T-helper 9 cell (primary cell): ENCODE results near the gene EGLN2.
"Not testable (repeated sequence)": the region's sequence is repeated elsewhere in the genome, so short reads cannot be mapped to it uniquely, and the experiment has no call there.

ENCODE experiments used
- DNase-seq: peaks from one replicate; pipeline ENCODE4 v3.0.0-alpha.2; 2020
- total RNA-seq, 2 donors: gene quantifications; one replicate each; lab custom pipeline; 2026; lab: John Stamatoyannopoulos, UW

EGLN2 gene
- 35.3 to 59.9 reads per million in 2 donors for total RNA-seq

DNA sequence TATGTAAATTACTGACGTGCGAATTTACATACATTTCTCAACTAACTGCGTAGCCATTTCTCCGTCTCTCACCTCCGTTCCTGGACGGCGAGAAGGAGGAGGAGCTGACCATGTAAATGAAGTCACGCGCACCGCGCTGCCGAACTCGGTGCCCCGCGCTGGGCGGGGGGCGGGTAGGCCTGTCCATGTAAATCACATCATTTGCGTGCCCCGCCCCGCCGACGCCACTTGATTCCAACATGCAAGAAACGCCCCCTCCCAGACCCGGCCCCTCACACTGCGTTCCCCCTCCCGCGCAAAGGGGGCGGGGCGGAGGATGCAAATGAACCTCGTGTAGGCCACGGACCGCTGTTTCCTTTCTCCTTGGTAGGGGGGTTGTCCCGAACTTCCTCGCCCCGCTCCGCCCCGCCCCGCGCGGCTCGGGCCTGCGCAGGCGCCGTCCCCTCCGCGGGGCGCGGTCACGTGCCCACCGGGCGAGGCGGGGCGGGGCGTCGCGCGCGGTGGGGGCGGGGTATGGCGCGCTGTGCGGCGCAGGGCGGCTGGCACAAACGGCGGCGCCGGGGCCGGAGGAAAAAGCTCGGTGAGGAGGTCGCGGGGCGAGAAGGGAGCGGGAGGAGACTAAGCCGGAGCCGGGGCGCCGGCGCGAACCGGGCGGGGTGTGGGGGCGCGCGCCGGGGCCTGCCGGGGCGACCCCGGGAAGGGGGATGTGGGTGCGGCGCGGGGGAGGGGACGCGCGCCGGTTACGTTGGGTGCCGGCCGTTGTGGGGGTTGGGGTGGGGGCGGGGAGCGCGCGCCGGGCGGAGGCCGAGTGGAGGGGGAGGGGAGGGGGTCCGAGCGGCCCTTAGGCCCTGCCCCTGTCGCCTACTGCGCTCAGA is at the start of gene EGLN2:
Gene EGLN2 (plus strand): TSS at position 509 of the 875 bp plus-strand sequence. CDS start 1,382 bp downstream, outside the sequence.
- peak; percentile 100 for DNase-seq

- peak; percentile 98 for DNase-seq
Observed at GRCh38 chr19:40750058-40750873, 48.7 kb upstream of the EGLN2 start, which contains the start of gene ACTMAP. ACTMAP (minus strand) TSS chr19:40750477; CDS start chr19:40749803, 674 bp downstream.

- DNase-seq = peak; percentile 91
Observed at GRCh38 chr19:40750874-40751537, 48.0 kb upstream of the EGLN2 start, which contains the start of gene SNRPA. SNRPA (plus strand) TSS chr19:40751203; CDS start chr19:40751409, 206 bp downstream.

GRCh38 chr19:40752257-40752781 is 46.7 kb upstream of the EGLN2 start:
- no peak for DNase-seq

- no peak for DNase-seq
Observed at GRCh38 chr19:40754611-40755247, 44.3 kb upstream of the EGLN2 start.

DNA sequence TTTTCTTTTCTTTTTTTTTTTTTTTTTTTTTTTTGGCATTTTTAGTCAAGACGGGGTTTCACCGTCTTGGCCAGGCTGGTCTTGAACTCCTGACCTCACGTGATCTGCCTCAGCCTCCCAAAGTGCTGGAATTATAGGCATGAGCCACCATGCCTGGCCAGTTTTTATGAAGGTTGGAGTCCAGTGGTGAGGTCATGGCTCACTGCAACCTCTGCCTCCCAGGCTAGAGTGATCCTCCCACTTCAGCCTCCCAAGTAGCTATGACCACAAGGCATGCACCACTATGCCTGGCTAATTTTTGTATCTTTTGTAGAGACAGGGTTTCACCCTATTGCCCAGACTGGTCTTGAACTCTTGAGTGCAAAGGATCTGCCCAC is 43.8 kb upstream of the EGLN2 start:
- DNase-seq = no peak

DNA sequence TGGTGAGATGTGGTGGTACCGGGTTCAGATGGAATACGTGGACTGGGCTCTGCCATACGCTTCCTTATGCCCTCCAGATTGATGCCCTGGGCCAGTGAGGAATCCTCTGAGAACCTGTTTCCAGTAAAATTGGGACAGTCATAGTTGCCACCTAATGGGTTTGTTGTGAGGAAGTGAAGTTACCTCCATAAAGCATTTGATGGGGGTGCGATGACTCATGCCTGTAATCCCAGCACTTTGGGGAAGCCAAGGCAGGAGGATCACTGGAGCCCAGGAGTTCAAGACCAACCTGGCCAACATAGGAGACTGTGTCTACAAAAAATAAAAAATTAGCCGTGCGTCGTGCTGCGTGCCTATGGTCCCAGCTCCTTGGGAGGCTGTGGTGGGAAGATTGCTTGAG is 43.2 kb upstream of the EGLN2 start:
- no peak for DNase-seq

- DNase-seq = no peak
Observed at GRCh38 chr19:40756502-40757110, 42.4 kb upstream of the EGLN2 start.

DNA sequence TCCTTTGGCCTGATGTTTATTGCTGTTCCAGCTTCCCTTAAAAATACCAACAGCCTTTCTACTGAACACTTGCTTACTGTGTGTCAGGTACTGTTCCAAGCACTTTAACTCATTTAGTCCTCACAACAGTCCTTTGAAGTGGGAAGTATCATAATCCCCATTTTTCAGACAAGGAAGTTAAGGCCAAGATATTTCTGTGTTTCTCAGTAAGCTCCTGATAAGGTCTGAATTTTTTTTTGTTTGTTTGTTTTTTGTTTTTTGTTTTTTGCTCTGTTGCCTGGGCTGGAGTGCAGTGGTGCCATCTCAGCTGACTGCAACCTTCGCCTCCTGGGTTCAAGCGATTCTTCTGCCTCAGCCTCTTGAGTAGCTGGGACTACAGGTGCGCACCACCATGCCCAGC is 40.5 kb upstream of the EGLN2 start:
- DNase-seq = no peak

GRCh38 chr19:40759352-40759751 is 39.6 kb upstream of the EGLN2 start:
- DNase-seq = no peak

DNA sequence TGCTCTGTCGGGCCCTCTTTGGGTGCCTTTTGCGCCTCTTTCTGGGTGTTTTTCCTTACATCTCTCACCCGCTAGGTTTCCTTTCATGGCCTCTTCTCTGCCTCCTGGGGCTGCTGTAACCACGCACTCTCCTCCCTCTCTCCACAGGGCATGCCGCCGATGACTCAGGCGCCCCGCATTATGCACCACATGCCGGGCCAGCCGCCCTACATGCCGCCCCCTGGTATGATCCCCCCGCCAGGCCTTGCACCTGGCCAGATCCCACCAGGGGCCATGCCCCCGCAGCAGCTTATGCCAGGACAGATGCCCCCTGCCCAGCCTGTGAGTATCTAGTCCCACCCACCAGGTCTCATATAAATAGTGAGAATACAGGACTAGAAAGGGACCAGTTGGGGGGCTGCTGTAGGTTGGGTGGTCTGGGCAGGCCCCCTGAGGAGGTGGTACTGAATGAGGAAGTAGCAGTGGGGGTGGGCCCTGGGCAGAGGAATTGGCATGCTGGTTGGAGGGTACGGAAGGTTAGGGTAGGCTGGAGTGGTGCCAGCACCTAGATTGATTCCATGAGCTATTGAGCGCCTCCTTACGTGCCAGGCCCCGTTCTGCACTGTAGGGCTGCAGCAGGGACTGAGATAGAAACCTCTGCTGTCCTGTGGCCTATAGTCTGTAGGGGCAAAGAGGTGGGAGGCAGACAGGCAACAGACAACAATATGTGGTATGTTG is 36.1 kb upstream of the EGLN2 start:
- DNase-seq = no peak

- no peak for DNase-seq
Observed at GRCh38 chr19:40763526-40763925, 35.5 kb upstream of the EGLN2 start.

GRCh38 chr19:40763963-40764362 is 35.0 kb upstream of the EGLN2 start:
- DNase-seq = no peak

GRCh38 chr19:40766385-40766784 is 32.6 kb upstream of the EGLN2 start:
- DNase-seq = not testable (repeated sequence)

DNA sequence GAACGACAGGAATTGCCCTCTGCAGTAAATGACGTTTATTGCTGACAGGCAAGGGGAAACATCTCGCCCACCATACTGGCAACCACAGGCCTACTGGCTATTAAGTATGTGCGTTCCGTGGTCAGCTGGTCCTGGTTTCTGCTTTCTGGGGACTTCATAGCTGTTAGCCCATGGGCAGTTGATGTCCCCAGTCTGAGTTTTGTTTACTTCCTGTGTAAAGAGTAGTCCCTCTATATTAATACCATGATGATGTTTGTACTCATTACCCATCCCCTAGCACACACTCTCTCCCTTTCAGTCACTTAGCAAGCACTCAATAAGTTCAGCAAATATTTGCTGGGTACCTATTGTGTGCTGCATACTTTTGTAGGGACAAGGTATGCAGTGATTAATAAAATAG is 30.1 kb upstream of the EGLN2 start:
- DNase-seq = no peak

DNA sequence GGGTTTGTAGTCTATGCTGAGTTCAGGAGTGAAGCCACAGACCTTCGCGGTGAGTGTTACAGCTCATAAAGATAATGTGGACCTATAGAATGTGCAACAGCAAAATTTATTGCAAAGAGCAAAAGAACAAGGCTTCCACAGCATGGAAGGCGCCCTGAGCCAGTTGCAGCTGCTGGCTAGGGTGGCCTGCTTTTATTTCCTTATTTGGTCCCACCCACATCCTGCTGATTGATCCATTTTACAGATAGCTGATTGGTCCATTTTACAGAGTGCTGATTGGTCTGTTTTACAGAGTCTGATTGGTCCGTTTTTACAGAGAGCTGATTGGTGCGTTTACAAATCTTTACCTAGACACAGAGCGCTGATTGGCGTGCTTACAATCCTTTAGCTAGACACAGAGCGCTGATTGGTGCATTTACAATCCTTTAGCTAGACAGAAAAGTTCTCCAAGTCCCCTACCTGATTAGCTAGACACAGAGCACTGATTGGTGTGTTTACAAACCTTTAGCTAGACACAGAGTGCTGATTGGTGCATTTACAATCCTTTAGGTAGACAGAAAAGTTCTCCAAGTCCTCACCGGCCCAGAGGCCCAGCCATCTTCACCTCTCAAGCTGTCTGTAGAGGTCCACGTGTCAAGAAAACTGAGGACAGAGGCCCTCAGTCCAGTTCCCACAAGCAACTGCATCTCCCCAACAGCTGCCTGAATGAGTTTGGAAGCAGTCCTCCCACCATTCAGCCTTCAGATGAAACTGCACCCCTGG is 27.7 kb upstream of the EGLN2 start:
- DNase-seq = not testable (repeated sequence)

DNA sequence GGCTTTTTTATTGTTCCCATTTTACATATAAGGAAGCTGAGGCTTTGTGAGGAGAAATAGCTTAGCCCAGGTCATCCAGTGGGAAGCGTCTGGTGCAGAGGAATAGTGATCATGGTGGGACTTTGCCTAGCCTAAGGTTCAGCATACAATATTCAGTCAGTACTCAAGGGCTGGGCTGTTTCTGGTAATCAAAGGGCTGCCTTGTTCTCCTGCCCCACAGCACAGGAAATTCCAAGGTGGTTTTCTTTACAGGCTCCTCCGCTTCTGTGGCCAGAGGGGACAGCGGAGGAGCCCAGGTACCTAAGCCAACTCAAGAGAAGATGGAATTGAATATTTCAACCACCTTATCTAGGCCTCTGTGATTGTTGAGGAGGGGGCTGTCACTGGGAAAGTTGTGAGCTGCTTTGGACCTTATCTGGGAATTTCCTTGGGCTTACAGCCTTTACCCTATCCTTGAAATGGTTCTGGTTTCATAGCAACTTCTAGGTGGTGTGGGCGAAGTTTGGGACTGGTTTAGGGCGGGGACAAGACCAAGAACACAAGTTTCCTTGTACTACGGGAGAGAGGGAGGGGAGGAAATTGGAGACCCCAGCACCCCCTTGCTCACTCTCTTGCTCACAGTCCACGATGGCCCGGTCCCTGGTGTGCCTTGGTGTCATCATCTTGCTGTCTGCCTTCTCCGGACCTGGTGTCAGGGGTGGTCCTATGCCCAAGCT is 23.9 kb upstream of the EGLN2 start, which contains the start of gene MIA:
Gene MIA (plus strand): TSS at position 606 of the 716 bp plus-strand sequence. CDS start 22 bp downstream, at position 628.
- DNase-seq = no peak

- DNase-seq = no peak
Observed at GRCh38 chr19:40775632-40776022, 23.4 kb upstream of the EGLN2 start.

DNA sequence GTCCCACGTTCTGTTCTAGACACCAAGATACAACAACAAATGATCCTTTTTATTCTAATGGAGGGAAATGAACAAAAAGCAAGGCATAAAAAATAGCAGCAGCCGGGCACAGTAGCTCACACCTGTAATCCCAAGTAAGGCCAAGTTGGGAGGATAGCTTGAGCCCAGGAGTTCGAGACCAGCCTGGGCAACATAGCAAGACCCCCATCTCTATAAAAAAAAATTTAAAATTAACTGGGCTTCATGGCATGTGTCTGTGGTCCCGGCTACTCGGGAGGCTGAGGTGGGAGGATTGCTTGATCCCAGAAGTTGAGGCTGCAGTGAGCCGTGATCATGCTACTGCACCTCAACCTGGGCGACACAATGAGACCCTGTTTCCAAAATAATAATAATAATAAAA is 22.6 kb upstream of the EGLN2 start:
- no peak for DNase-seq
